SHP77 (cell line): ENCODE results near the gene FNDC3B.

ENCODE experiments used
- DNase-seq, 2 experiments: peaks; one replicate each; lab custom pipeline; 2025; lab: John Stamatoyannopoulos, UW

FNDC3B gene

GRCh38 chr3:172167892-172168648 lies 128.7 kb downstream of the FNDC3B start:
- DNase-seq, result no peak

GRCh38 chr3:172170073-172170709 lies 130.8 kb downstream of the FNDC3B start:
- DNase-seq, result no peak

- DNase-seq, result no peak
These were observed 131.5 kb downstream of the FNDC3B start for GRCh38 chr3:172170841-172171240.

- no peak for DNase-seq
These were observed 132.2 kb downstream of the FNDC3B start for GRCh38 chr3:172171396-172172075.

- no peak for DNase-seq
These were observed 134.2 kb downstream of the FNDC3B start for GRCh38 chr3:172173316-172174254.

- no peak for DNase-seq
These were observed 135.3 kb downstream of the FNDC3B start for GRCh38 chr3:172174513-172175253.

- DNase-seq, result no peak
These were observed 135.8 kb downstream of the FNDC3B start for GRCh38 chr3:172175254-172175599.

GRCh38 chr3:172176061-172176770 lies 136.8 kb downstream of the FNDC3B start:
- no peak for DNase-seq

GRCh38 chr3:172177046-172177445 lies 137.7 kb downstream of the FNDC3B start:
- no peak for DNase-seq

GRCh38 chr3:172177803-172178316 lies 138.5 kb downstream of the FNDC3B start:
- no peak for DNase-seq

- no peak for DNase-seq
These were observed 140.5 kb downstream of the FNDC3B start for GRCh38 chr3:172179680-172180399.

- no peak for DNase-seq
These were observed 141.1 kb downstream of the FNDC3B start for GRCh38 chr3:172180473-172180872.

GRCh38 chr3:172181932-172182586 lies 142.7 kb downstream of the FNDC3B start:
- no peak for DNase-seq

- no peak for DNase-seq
These were observed 143.4 kb downstream of the FNDC3B start for GRCh38 chr3:172182797-172183196.

GRCh38 chr3:172184106-172184822 lies 144.9 kb downstream of the FNDC3B start:
- no peak for DNase-seq

GRCh38 chr3:172185907-172186306 lies 146.5 kb downstream of the FNDC3B start:
- no peak for DNase-seq

GRCh38 chr3:172186607-172187006 lies 147.2 kb downstream of the FNDC3B start:
- no peak for DNase-seq

- no peak for DNase-seq
These were observed 148.1 kb downstream of the FNDC3B start for GRCh38 chr3:172187511-172187910.

- no peak for DNase-seq
These were observed 149.1 kb downstream of the FNDC3B start for GRCh38 chr3:172188511-172188910.
